Stimulated activated CD4-positive, alpha-beta T cell treated with anti-CD3 and anti-CD28 coated beads, Interleukin-1b, Interleukin-23, amount 100 ng/mL, for 48 hours (primary cell): ENCODE measurements around the gene DAAM1.

ENCODE experiments used
- DNase-seq: peaks from one replicate; pipeline ENCODE4 v3.0.0-alpha.2; 2020

DAAM1 gene

GRCh38 chr14:59344016-59344415 lies 155.5 kb downstream of the DAAM1 start:
- DNase-seq = no peak

- DNase-seq = no peak
Observed at GRCh38 chr14:59344691-59345455, 156.4 kb downstream of the DAAM1 start.

- no peak for DNase-seq
Observed at GRCh38 chr14:59346329-59346728, 157.9 kb downstream of the DAAM1 start.

GRCh38 chr14:59346796-59347510 lies 158.5 kb downstream of the DAAM1 start:
- DNase-seq = no peak

- DNase-seq = no peak
Observed at GRCh38 chr14:59347511-59347900, 159.0 kb downstream of the DAAM1 start.

GRCh38 chr14:59347915-59348314 lies 159.4 kb downstream of the DAAM1 start:
- DNase-seq = no peak

- no peak for DNase-seq
Observed at GRCh38 chr14:59349258-59349701, 160.8 kb downstream of the DAAM1 start.

- no peak for DNase-seq
Observed at GRCh38 chr14:59352961-59353360, 164.5 kb downstream of the DAAM1 start.

- no peak for DNase-seq
Observed at GRCh38 chr14:59354666-59355065, 166.2 kb downstream of the DAAM1 start.

- DNase-seq = no peak
Observed at GRCh38 chr14:59355091-59355490, 166.6 kb downstream of the DAAM1 start.

- DNase-seq = no peak
Observed at GRCh38 chr14:59356312-59356711, 167.8 kb downstream of the DAAM1 start.

- DNase-seq = no peak
Observed at GRCh38 chr14:59356767-59357166, 168.3 kb downstream of the DAAM1 start.

GRCh38 chr14:59358102-59358501 lies 169.6 kb downstream of the DAAM1 start:
- no peak for DNase-seq

- DNase-seq = no peak
Observed at GRCh38 chr14:59358784-59359183, 170.3 kb downstream of the DAAM1 start.

- DNase-seq = no peak
Observed at GRCh38 chr14:59359431-59360124, 171.1 kb downstream of the DAAM1 start.

GRCh38 chr14:59360233-59360632 lies 171.8 kb downstream of the DAAM1 start:
- no peak for DNase-seq

- no peak for DNase-seq
Observed at GRCh38 chr14:59360923-59361794, 172.7 kb downstream of the DAAM1 start.

GRCh38 chr14:59362513-59362912 lies 174.0 kb downstream of the DAAM1 start:
- no peak for DNase-seq

- DNase-seq = no peak
Observed at GRCh38 chr14:59363531-59364226, 175.2 kb downstream of the DAAM1 start.

- DNase-seq = no peak
Observed at GRCh38 chr14:59370158-59370742, 181.8 kb downstream of the DAAM1 start.

GRCh38 chr14:59371771-59372170 lies 183.3 kb downstream of the DAAM1 start:
- DNase-seq = no peak

- no peak for DNase-seq
Observed at GRCh38 chr14:59374048-59374447, 185.6 kb downstream of the DAAM1 start.
